ENCODE results near the gene ZNF532.

The ZNF532 gene

DNA sequence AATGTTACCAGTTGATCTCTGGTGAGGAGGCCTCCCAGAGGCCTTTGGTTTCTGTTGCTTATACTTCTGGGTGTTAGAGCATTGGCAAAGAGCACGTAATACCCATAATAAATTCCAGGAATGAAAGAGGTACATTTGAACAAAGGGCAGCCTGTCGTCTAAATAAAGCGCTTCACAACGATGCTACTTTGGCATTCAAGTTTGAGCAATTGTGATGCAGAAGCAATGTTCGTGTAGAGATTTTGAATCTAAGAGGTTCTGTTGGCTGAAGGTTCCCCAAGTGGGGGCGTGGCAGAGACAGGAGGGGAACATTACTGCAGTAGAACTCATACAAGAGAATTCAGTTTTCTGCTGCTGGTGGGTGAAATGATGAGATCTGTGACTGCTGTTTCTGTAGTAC is 27.8 kb downstream of the ZNF532 start:
- Histone ChIP-seq H3K27me3 (no peaks in the 10 kb centered on the region), H3K9me3 (no peaks in the 10 kb centered on the region), H3K4me3 (ENCODE audit: low read depth, low read length) (no peak overlapping the region), H3K4me1 (no peaks in the 10 kb centered on the region), H3K36me3 (no peaks in the 10 kb centered on the region)
- no peak for DNase-seq
- TF ChIP-seq, protein P1, sequence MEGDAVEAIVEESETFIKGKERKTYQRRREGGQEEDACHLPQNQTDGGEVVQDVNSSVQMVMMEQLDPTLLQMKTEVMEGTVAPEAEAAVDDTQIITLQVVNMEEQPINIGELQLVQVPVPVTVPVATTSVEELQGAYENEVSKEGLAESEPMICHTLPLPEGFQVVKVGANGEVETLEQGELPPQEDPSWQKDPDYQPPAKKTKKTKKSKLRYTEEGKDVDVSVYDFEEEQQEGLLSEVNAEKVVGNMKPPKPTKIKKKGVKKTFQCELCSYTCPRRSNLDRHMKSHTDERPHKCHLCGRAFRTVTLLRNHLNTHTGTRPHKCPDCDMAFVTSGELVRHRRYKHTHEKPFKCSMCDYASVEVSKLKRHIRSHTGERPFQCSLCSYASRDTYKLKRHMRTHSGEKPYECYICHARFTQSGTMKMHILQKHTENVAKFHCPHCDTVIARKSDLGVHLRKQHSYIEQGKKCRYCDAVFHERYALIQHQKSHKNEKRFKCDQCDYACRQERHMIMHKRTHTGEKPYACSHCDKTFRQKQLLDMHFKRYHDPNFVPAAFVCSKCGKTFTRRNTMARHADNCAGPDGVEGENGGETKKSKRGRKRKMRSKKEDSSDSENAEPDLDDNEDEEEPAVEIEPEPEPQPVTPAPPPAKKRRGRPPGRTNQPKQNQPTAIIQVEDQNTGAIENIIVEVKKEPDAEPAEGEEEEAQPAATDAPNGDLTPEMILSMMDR (IDR thresholded peaks at IDR 0.05; ENCODE audit: low read depth, low read length): no peak

DNA sequence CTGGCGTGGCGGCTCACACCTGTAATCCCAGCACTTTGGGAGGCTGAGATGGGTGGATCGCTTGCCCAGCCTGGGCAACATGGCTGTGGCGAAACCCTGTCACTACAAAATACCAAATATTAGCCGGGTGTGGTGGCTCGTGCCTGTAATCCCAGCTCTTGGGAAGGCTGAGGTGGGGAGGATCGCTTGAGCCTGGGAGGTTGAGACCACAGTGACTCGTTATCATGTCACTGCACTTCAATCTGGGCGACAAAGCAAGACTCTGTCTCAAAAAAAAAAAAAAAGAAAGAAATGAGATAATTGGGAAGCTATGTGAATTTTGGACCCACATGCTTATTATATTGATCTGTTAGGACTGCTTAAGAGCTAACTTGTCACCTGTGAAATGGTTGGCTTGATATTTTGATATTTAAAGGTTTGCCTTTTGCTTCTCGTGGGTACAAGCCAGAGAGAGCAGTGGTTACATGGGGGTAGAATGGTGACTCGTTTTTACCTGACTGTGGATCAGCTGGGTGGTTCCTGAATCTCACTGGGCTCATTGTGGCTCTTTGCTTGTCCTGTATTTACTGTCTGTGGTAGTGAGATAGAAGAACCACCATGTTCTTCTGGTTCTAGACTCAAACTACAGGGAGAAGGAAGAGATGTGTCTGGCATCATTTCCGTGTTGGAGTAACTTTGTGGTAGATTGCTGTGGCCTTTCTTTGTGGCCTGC is 28.9 kb downstream of the ZNF532 start:
- Histone ChIP-seq H3K36me3 (no peaks in the 10 kb centered on the region), H3K9me3 (no peaks in the 10 kb centered on the region), H3K27me3 (no peaks in the 10 kb centered on the region), H3K4me3 (ENCODE audit: low read depth, low read length) (no peak overlapping the region), H3K4me1 (no peaks in the 10 kb centered on the region)
- TF ChIP-seq, protein P1 (IDR thresholded peaks at IDR 0.05; ENCODE audit: low read depth, low read length): no peak
- DNase-seq: no peak

DNA sequence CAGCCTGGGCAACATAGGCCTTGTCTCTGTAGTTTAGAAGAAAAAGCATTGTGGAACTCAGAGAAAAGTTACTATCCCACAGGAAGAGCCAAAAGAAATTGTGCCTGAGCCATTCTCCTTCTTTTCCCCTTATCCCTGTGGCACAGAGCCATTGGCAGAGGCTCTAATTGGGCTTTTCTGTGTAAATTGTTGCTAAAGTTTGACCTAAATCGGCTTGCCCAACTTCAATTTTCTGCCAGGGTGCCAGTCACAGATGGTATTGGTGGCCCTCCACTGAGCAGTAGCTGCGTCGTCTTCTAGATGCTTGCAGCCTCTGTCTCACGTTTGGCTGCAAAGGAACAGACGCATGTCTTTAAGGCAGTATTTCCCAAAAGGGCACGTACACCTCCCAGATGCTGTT is 30.3 kb downstream of the ZNF532 start:
- TF ChIP-seq, protein P1 (IDR thresholded peaks at IDR 0.05; ENCODE audit: low read depth, low read length): no peak
- Histone ChIP-seq H3K4me3 (ENCODE audit: low read depth, low read length) (no peak overlapping the region), H3K9me3 (no peaks in the 10 kb centered on the region), H3K4me1 (no peaks in the 10 kb centered on the region), H3K27me3 (no peaks in the 10 kb centered on the region), H3K36me3 (no peaks in the 10 kb centered on the region)
- no peak for DNase-seq

DNA sequence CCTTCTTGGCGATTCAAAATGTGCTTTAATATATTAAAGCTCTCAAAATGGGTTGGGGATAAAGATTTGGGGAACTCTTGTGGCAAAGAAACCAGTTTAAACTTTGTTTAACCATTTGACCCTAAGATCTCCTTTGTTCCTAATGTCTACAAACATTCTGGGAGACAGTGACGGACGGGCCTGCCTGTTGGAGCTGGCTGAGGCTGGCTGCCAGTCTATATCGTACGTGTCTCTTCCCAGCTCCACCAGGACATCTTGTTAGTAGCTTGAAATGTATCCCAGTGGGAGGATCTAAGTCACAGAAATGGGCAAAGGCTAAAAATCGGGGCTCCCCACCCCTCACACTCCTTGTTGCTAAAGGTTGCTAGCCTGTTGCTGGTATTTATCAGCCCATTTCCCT is 30.7 kb downstream of the ZNF532 start:
- Histone ChIP-seq H3K4me3 (ENCODE audit: low read depth, low read length) (no peak overlapping the region), H3K27me3 (no peaks in the 10 kb centered on the region), H3K4me1 (no peaks in the 10 kb centered on the region), H3K36me3 (peaks cover 2% of the 10 kb centered on the region; the same call in 1 of the 2 replicates), H3K9me3 (no peaks in the 10 kb centered on the region)
- TF ChIP-seq, protein P1 (IDR thresholded peaks at IDR 0.05; ENCODE audit: low read depth, low read length): no peak
- DNase-seq: no peak

DNA sequence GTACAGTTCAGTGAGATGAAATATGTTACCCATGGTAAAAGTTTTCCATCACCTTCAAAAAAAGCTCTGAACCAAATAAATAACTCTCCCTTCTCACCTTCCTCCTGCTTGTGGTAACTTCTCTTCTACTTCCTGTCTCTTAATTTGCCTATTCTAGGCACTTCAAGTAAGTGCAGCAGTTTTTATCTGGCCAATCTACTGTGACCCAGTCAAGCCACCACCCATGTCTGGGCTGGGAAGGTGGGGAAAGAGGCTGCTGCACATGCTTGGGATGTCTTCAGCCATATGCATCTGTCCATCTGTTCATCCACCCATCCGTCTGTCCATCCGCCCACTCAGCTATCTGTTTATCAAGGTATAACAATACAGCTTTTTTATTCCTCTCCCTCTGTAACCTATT is 31.6 kb downstream of the ZNF532 start:
- H3K4me3 ChIP-seq (ENCODE audit: low read depth, low read length): no peak overlapping the region
- peaks cover 4% of the 10 kb centered on the region; the same call in 1 of the 2 replicates for H3K36me3 ChIP-seq
- no peaks in the 10 kb centered on the region for H3K27me3 ChIP-seq
- no peaks in the 10 kb centered on the region for H3K9me3 ChIP-seq
- TF ChIP-seq, protein P1 (IDR thresholded peaks at IDR 0.05; ENCODE audit: low read depth, low read length): no peak
- H3K4me1 ChIP-seq: no peaks in the 10 kb centered on the region
- DNase-seq: no peak

DNA sequence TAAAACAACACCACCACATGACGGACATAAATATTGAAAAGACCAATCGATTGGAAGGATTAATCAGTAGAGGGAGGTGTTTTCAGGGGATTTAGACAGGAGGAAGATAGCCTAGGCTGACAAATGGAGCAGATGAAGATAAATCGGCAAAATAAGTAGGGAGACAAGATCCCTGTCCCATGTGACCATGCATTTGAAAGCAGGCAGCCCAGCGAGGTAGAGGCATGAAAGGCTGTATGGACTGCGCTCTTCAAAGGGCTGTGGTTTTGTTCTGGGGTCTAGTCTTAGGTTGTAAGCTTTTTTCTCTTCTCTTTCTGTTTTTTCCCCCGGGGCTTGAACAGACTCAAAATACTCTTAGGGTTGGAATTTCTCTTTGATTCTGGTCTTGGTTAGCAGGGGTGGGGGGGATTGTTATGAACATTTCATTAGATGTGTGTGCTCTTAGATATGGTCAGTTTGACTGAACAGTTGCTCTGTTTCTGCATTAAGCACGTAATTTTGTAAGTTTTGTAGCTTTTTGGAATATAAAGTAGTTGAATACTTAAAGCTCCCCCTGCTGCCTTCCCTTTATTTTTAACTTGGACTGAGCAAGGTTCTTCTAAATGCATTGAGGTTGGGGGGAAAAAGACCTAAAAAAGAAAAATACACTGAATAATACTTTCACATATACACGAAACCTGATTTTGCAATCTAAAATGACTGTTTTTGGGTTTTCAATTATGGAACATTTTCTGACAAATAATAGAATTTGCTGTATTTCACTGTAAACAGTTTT is 32.2 kb downstream of the ZNF532 start:
- no peaks in the 10 kb centered on the region for H3K27me3 ChIP-seq
- TF ChIP-seq, protein P1 (IDR thresholded peaks at IDR 0.05; ENCODE audit: low read depth, low read length): no peak
- H3K36me3 ChIP-seq: peaks cover 4% of the 10 kb centered on the region; the same call in 1 of the 2 replicates
- no peak for DNase-seq
- no peaks in the 10 kb centered on the region for H3K4me1 ChIP-seq
- no peaks in the 10 kb centered on the region for H3K9me3 ChIP-seq
- no peak overlapping the region for H3K4me3 ChIP-seq (ENCODE audit: low read depth, low read length)

Data from BE2C (cell line).